Neural cell (in vitro differentiated cells): ENCODE measurements around the gene ADGRF3.

Experiments
- CTCF ChIP-seq: fragments of 450-650 bp; IDR thresholded peaks from 2 replicates; pipeline ENCODE4 v1.5.1; 2014; ENCODE audit warnings: antibody characterized with exemption, mild to moderate bottlenecking, moderate library complexity; ENCODE audit not compliant: poor library complexity, severe bottlenecking
- EP300 ChIP-seq: fragments of 450-650 bp; conservative IDR thresholded peaks from 2 replicates; pipeline ENCODE4 v1.6.1; 2014; ENCODE audit warnings: antibody characterized with exemption, mild to moderate bottlenecking, moderate library complexity; ENCODE audit not compliant: poor library complexity, severe bottlenecking
- POLR2AphosphoS5 ChIP-seq: IDR thresholded peaks from 2 replicates; pipeline ENCODE4 v1.6.1; 2012
- REST ChIP-seq: IDR thresholded peaks from 2 replicates; pipeline ENCODE4 v1.6.1; 2012; ENCODE audit warnings: borderline replicate concordance
- TAF1 ChIP-seq: IDR thresholded peaks from 2 replicates; pipeline ENCODE4 v1.6.1; 2012; ENCODE audit warnings: low read depth

GRCh38 chr2:26314243-26314642 is 32.3 kb downstream of the ADGRF3 start:
- TF ChIP-seq CTCF (no peak), REST (no peak), POLR2AphosphoS5 (no peak), EP300 (no peak), TAF1 (no peak)
